Loucy (cell line): Measurements from ENCODE around the gene DHX34.

ENCODE experiments used
- H2AFZ ChIP-seq: fragments of 200-600 bp; sonication (generic); 2 replicates; pipeline ENCODE4 v1.6.0; 2016; ENCODE audit warnings: antibody characterized with exemption, mild to moderate bottlenecking, low read length, moderate library complexity
- H3F3A ChIP-seq: fragments of 200-600 bp; 2 replicates; pipeline ENCODE4 v1.6.0; 2016; ENCODE audit warnings: antibody characterized with exemption, low read depth, mild to moderate bottlenecking
- H3K27me3 ChIP-seq: fragments of 200-600 bp; sonication (generic); 2 replicates; pipeline ENCODE4 v1.6.1; 2014; ENCODE audit warnings: low read length, mild to moderate bottlenecking; ENCODE audit not compliant: insufficient read depth, poor library complexity, severe bottlenecking
- H3K36me3 ChIP-seq: fragments of 200-600 bp; sonication (generic); 2 replicates; pipeline ENCODE4 v1.6.1; 2016; ENCODE audit warnings: low read length; ENCODE audit not compliant: insufficient read depth
- H3K4me1 ChIP-seq: fragments of 200-600 bp; sonication (generic); 2 replicates; pipeline ENCODE4 v1.5.1; 2014; ENCODE audit warnings: low read length, mild to moderate bottlenecking; ENCODE audit not compliant: insufficient read depth, poor library complexity, severe bottlenecking
- H3K4me2 ChIP-seq: fragments of 200-600 bp; sonication (generic); 2 replicates; pipeline ENCODE4 v1.6.0; 2014; ENCODE audit warnings: antibody characterized with exemption, low read length, low read depth, mild to moderate bottlenecking; ENCODE audit not compliant: poor library complexity, severe bottlenecking
- H3K4me3 ChIP-seq: fragments of 200-600 bp; sonication (generic); 2 replicates; pipeline ENCODE4 v1.5.1; 2014; ENCODE audit warnings: low read length, mild to moderate bottlenecking, mixed read lengths; ENCODE audit not compliant: poor library complexity, severe bottlenecking
- H3K79me2 ChIP-seq: fragments of 200-600 bp; sonication (generic); 2 replicates; pipeline ENCODE4 v1.6.1; 2014; ENCODE audit warnings: low read length; ENCODE audit not compliant: insufficient read depth
- H3K9ac ChIP-seq: fragments of 200-600 bp; sonication (generic); 2 replicates; pipeline ENCODE4 v1.6.0; 2014; ENCODE audit warnings: mild to moderate bottlenecking, low read depth, low read length, moderate library complexity; ENCODE audit not compliant: poor library complexity, severe bottlenecking
- H3K9me2 ChIP-seq: fragments of 200-600 bp; sonication (generic); replicated peaks from 2 replicates; pipeline ENCODE4 v1.6.1; 2016; ENCODE audit warnings: low read depth, low read length, mixed read lengths
- H3K9me3 ChIP-seq: fragments of 200-600 bp; sonication (generic); 2 replicates; pipeline ENCODE4 v1.6.1; 2014; ENCODE audit warnings: mild to moderate bottlenecking, antibody characterized with exemption, low read length, low read depth; ENCODE audit not compliant: insufficient read depth
- H4K20me1 ChIP-seq: fragments of 200-600 bp; sonication (generic); 2 replicates; pipeline ENCODE4 v1.6.0; 2014; ENCODE audit warnings: antibody characterized with exemption, low read length, mild to moderate bottlenecking; ENCODE audit not compliant: insufficient read depth, poor library complexity, severe bottlenecking
- CTCF ChIP-seq: fragments of 200-600 bp; sonication (generic); conservative IDR thresholded peaks from 2 replicates; pipeline ENCODE4 v1.5.1; 2014; ENCODE audit warnings: mild to moderate bottlenecking, antibody characterized with exemption, low read length
- EZH2phosphoT487 ChIP-seq: fragments of 200-600 bp; IDR thresholded peaks from 2 replicates; pipeline ENCODE4 v1.6.1; 2018; ENCODE audit warnings: antibody characterized with exemption, mild to moderate bottlenecking, moderate library complexity, borderline replicate concordance

The DHX34 gene

GRCh38 chr19:47379381-47379938, 30.3 kb downstream of the DHX34 start:
- Histone ChIP-seq H3K27me3 (no peaks in the 10 kb centered on the region), H3K9me2 (no peaks in the 10 kb centered on the region), H3K4me3 (no peak overlapping the region), H3K9ac (no peak overlapping the region), H3F3A (no peaks in the 10 kb centered on the region), H3K4me2 (no peak overlapping the region), H2AFZ (no peak overlapping the region), H3K79me2 (no peaks in the 10 kb centered on the region), H3K36me3 (peaks cover 60% of the 10 kb centered on the region; the same call in 1 of the 2 replicates), H3K4me1 (no peaks in the 10 kb centered on the region), H3K9me3 (no peaks in the 10 kb centered on the region), H4K20me1 (no peaks in the 10 kb centered on the region)
- TF ChIP-seq CTCF (no peak), EZH2phosphoT487 (no peak)

- Histone ChIP-seq H3K36me3 (peaks cover 50% of the 10 kb centered on the region; the same call in 1 of the 2 replicates), H3K79me2 (no peaks in the 10 kb centered on the region), H3K4me3 (no peak overlapping the region), H3K9me3 (no peaks in the 10 kb centered on the region), H3F3A (no peaks in the 10 kb centered on the region), H3K27me3 (no peaks in the 10 kb centered on the region), H3K4me1 (no peaks in the 10 kb centered on the region), H3K9me2 (no peaks in the 10 kb centered on the region), H4K20me1 (no peaks in the 10 kb centered on the region), H3K9ac (no peak overlapping the region), H3K4me2 (no peak overlapping the region), H2AFZ (no peak overlapping the region)
- TF ChIP-seq EZH2phosphoT487 (no peak), CTCF (no peak)
Observed at GRCh38 chr19:47380559-47380958, 31.4 kb downstream of the DHX34 start.

- Histone ChIP-seq H3K9ac (no peak overlapping the region), H3K36me3 (peaks cover 44% of the 10 kb centered on the region; the same call in 1 of the 2 replicates), H3K27me3 (no peaks in the 10 kb centered on the region), H3K9me3 (no peaks in the 10 kb centered on the region), H4K20me1 (no peaks in the 10 kb centered on the region), H2AFZ (no peak overlapping the region), H3F3A (no peaks in the 10 kb centered on the region), H3K9me2 (no peaks in the 10 kb centered on the region), H3K4me2 (no peak overlapping the region), H3K4me1 (no peaks in the 10 kb centered on the region), H3K4me3 (no peak overlapping the region), H3K79me2 (no peaks in the 10 kb centered on the region)
- no peak for TF ChIP-seq CTCF
- TF ChIP-seq EZH2phosphoT487, result no peak
Observed at GRCh38 chr19:47381121-47381520, 32.0 kb downstream of the DHX34 start.
